DMS53 treated with DMSO at 0.1 percent for 48 hours (cell line): ENCODE data around the gene SELPLG.
"Not testable (repeated sequence)": the region's sequence is repeated elsewhere in the genome, so short reads cannot be mapped to it uniquely, and the experiment has no call there.

Source experiments
- DNase-seq: peaks from one replicate; lab custom pipeline; 2025; ENCODE audit not compliant: unreplicated experiment; lab: John Stamatoyannopoulos, UW

The SELPLG gene

GRCh38 chr12:108656247-108656646 lies 22.6 kb upstream of the SELPLG start:
- DNase-seq: not testable (repeated sequence)

- not testable (repeated sequence) for DNase-seq
Measured at GRCh38 chr12:108655812-108656175, 22.1 kb upstream of the SELPLG start.

- DNase-seq: not testable (repeated sequence)
Measured at GRCh38 chr12:108654622-108655021, 20.9 kb upstream of the SELPLG start.

- no peak for DNase-seq
Measured at GRCh38 chr12:108653922-108654321, 20.2 kb upstream of the SELPLG start.

- peak; percentile 66 for DNase-seq
Measured at GRCh38 chr12:108653082-108653516, 19.4 kb upstream of the SELPLG start.

- DNase-seq: no peak
Measured at GRCh38 chr12:108650083-108650482, 16.4 kb upstream of the SELPLG start.

- DNase-seq: no peak
Measured at GRCh38 chr12:108649669-108650068, 16.0 kb upstream of the SELPLG start.

- no peak for DNase-seq
Measured at GRCh38 chr12:108649126-108649525, 15.4 kb upstream of the SELPLG start.

GRCh38 chr12:108648371-108648770 lies 14.7 kb upstream of the SELPLG start:
- no peak for DNase-seq

GRCh38 chr12:108647585-108648287 lies 14.0 kb upstream of the SELPLG start:
- DNase-seq: no peak

GRCh38 chr12:108646600-108647579 lies 13.2 kb upstream of the SELPLG start:
- no peak for DNase-seq

- no peak for DNase-seq
Measured at GRCh38 chr12:108645686-108646599, 12.2 kb upstream of the SELPLG start.

- DNase-seq: no peak
Measured at GRCh38 chr12:108644811-108645120, 11.1 kb upstream of the SELPLG start.

- DNase-seq: no peak
Measured at GRCh38 chr12:108643941-108644810, 10.5 kb upstream of the SELPLG start.

GRCh38 chr12:108642899-108643654 lies 9.4 kb upstream of the SELPLG start:
- DNase-seq: peak; percentile 31

- DNase-seq: peak; percentile 97
Measured at GRCh38 chr12:108642269-108642870, 8.7 kb upstream of the SELPLG start.

GRCh38 chr12:108641446-108642268 lies 8.0 kb upstream of the SELPLG start:
- no peak for DNase-seq

- DNase-seq: no peak
Measured at GRCh38 chr12:108640802-108641445, 7.2 kb upstream of the SELPLG start.
